HFF-Myc (cell line): ENCODE measurements around the gene SLC35C1.

Experiments used
- DNase-seq: peaks from one replicate; pipeline ENCODE4 v3.0.0-alpha.2; 2011; ENCODE audit warnings: low read depth; ENCODE audit errors: extremely low read depth
- H3K4me3 ChIP-seq: replicated peaks from 2 replicates; pipeline ENCODE4 v1.5.1; 2011; ENCODE audit warnings: low read depth, mild to moderate bottlenecking, control low read depth, low read length
- CTCF ChIP-seq: IDR thresholded peaks from 2 replicates; pipeline ENCODE4 v1.5.1; 2012; ENCODE audit warnings: mild to moderate bottlenecking, low read depth, low read length, control low read depth; ENCODE audit errors: missing control alignments

The SLC35C1 gene

GRCh38 chr11:45772449-45772774, 32.5 kb upstream of the SLC35C1 start:
- TF ChIP-seq CTCF, result no peak
- H3K4me3 ChIP-seq, result no peak overlapping the region
- no peak for DNase-seq

GRCh38 chr11:45772986-45773785, 31.8 kb upstream of the SLC35C1 start:
- DNase-seq, result no peak
- TF ChIP-seq CTCF, result no peak

GRCh38 chr11:45773786-45774655, 30.9 kb upstream of the SLC35C1 start:
- TF ChIP-seq CTCF, result no peak
- H3K4me3 ChIP-seq, result no peak overlapping the region
- no peak for DNase-seq

More at GRCh38 chr11:45772986-45773785, 31.8 kb upstream of the SLC35C1 start:
- H3K4me3 ChIP-seq, result no peak overlapping the region

- DNase-seq, result no peak
- TF ChIP-seq CTCF, result no peak
- H3K4me3 ChIP-seq, result no peak overlapping the region
These were observed 30.2 kb upstream of the SLC35C1 start for GRCh38 chr11:45774786-45775185.

GRCh38 chr11:45777127-45777969, 27.6 kb upstream of the SLC35C1 start:
- H3K4me3 ChIP-seq, result no peak overlapping the region
- TF ChIP-seq CTCF, result no peak
- DNase-seq, result no peak

- no peak overlapping the region for H3K4me3 ChIP-seq
- no peak for TF ChIP-seq CTCF
- DNase-seq, result no peak
These were observed 26.6 kb upstream of the SLC35C1 start for GRCh38 chr11:45778341-45778740.
